Liver (tissue), 9 donors: Measurements from ENCODE around the gene ALX4. TPM values are rescaled to one million over a fixed set of nuclear protein-coding genes. Genes with fewer than 3 reads are reported as not detected.

Experiments
- DNase-seq: peaks from one replicate; pipeline ENCODE4 v3.0.0-alpha.2; 2017; ENCODE audit warnings: low spot score
- H3K27ac ChIP-seq, 2 donors: one replicate each; pipeline ENCODE4 v1.7.0; 2013; ENCODE audit warnings: inconsistent platforms in 2 of 2, low read length in 2 of 2, control low read depth in 1 of 2, low read depth in 1 of 2, mild to moderate bottlenecking in 1 of 2
- H3K27me3 ChIP-seq, 4 donors: one replicate each; pipeline versions ENCODE4 v1.6.1 to v1.7.0; 2013; ENCODE audit warnings: low read length in 3 of 4, inconsistent platforms in 1 of 4, mild to moderate bottlenecking in 1 of 4, moderate library complexity in 1 of 4; ENCODE audit not compliant: control insufficient read depth in 4 of 4, insufficient read depth in 4 of 4
- H3K36me3 ChIP-seq, 4 donors: one replicate each; pipeline versions ENCODE4 v1.6.1 to v1.7.0; 2013; ENCODE audit warnings: low read length in 3 of 4, mild to moderate bottlenecking in 3 of 4, low read depth in 1 of 4, moderate library complexity in 1 of 4; ENCODE audit not compliant: control insufficient read depth in 4 of 4, insufficient read depth in 3 of 4
- H3K4me1 ChIP-seq, 4 donors: one replicate each; pipeline versions ENCODE4 v1.6.1 to v1.7.0; 2013; ENCODE audit warnings: low read length in 3 of 4, mild to moderate bottlenecking in 3 of 4, moderate library complexity in 1 of 4; ENCODE audit not compliant: control insufficient read depth in 4 of 4, insufficient read depth in 4 of 4
- H3K4me3 ChIP-seq, 3 donors: one replicate each; pipeline versions ENCODE4 v1.6.1 to v1.7.0; 2013; ENCODE audit warnings: low read length in 3 of 3, control low read depth in 1 of 3, low read depth in 1 of 3, mild to moderate bottlenecking in 1 of 3
- H3K9ac ChIP-seq, 2 donors: one replicate each; pipeline ENCODE4 v1.7.0; 2013; ENCODE audit warnings: low read length in 2 of 2, mild to moderate bottlenecking in 2 of 2, moderate library complexity in 2 of 2, control low read depth in 1 of 2, low read depth in 1 of 2
- H3K9me3 ChIP-seq, 4 donors: one replicate each; pipeline versions ENCODE4 v1.6.1 to v1.7.0; 2013; ENCODE audit warnings: low read length in 3 of 4; ENCODE audit not compliant: control insufficient read depth in 4 of 4
- ATF3 ChIP-seq: IDR thresholded peaks from 2 replicates; pipeline ENCODE4 v1.6.1; 2016; ENCODE audit warnings: antibody characterized with exemption
- CTCF ChIP-seq: fragments of 150-350 bp; IDR thresholded peaks from 2 replicates; pipeline ENCODE4 v1.5.1; 2017; ENCODE audit warnings: improper control_type of control experiment, low read depth, low read length; ENCODE audit not compliant: missing input control
- FOXA2 ChIP-seq: IDR thresholded peaks from 2 replicates; pipeline ENCODE4 v1.6.1; 2016; ENCODE audit warnings: antibody characterized with exemption
- GABPA ChIP-seq, 2 donors: IDR thresholded peaks in 1 of 2; conservative IDR thresholded peaks in 1 of 2; 2 replicates each; pipeline ENCODE4 v1.6.1; 2016; ENCODE audit warnings: antibody characterized with exemption in 2 of 2, mild to moderate bottlenecking in 1 of 2, moderate library complexity in 1 of 2
- HNF4A ChIP-seq, 2 donors: conservative IDR thresholded peaks; 2 replicates each; pipeline ENCODE4 v1.6.1; 2016; ENCODE audit warnings: antibody characterized with exemption in 2 of 2, mild to moderate bottlenecking in 2 of 2
- HNF4G ChIP-seq: IDR thresholded peaks from 2 replicates; pipeline ENCODE4 v1.6.1; 2016; ENCODE audit warnings: antibody characterized with exemption
- JUND ChIP-seq, 2 donors: IDR thresholded peaks; 2 replicates each; pipeline ENCODE4 v1.6.1; 2016; ENCODE audit warnings: antibody characterized with exemption in 2 of 2
- MAX ChIP-seq: IDR thresholded peaks from 2 replicates; pipeline ENCODE4 v1.6.1; 2016; ENCODE audit warnings: antibody characterized with exemption
- RAD21 ChIP-seq, 2 donors: IDR thresholded peaks; 2 replicates each; pipeline ENCODE4 v1.6.1; 2016; ENCODE audit warnings: antibody characterized with exemption in 2 of 2, mild to moderate bottlenecking in 2 of 2
- REST ChIP-seq: IDR thresholded peaks from 2 replicates; pipeline ENCODE4 v1.6.1; 2016; ENCODE audit warnings: antibody characterized with exemption, mild to moderate bottlenecking
- ZBTB33 ChIP-seq: IDR thresholded peaks from 2 replicates; pipeline ENCODE4 v1.6.1; 2016; ENCODE audit warnings: antibody characterized with exemption
- WGBS: extraction: QIAGEN DNeasy Blood & Tissue Kit; methylation state at CpG from one replicate; pipeline ENCODE4 v1.1.7; 2013; 5-methylcytosine and 5-hydroxymethylcytosine counted together
- polyA plus RNA-seq, 2 donors: library from polyadenylated mRNA; stranded (reverse) in 1 of 2; unstranded in 1 of 2; fragments of 200-250 nt in 1 of 2; fragments of >200 nt in 1 of 2; fragmentation: Nextera tagmentation in 1 of 2; extraction: Ambion mirVana in 1 of 2; gene quantifications; one replicate each; pipeline versions ENCODE4 v1.2.1 to v1.2.3, GENCODE V29; 2013 to 2015
- total RNA-seq, 2 donors: library from RNA; depleted of rRNA; stranded (reverse); fragments of >200 nt; gene quantifications; one replicate each; pipeline ENCODE4 v1.2.3, GENCODE V29; 2014
- donor health status: healthy.
- donor health status: healthy.
- donor health status: healthy.
- donor health status: healthy.
- donor health status: healthy.

The ALX4 gene
- total and polyA plus RNA-seq, 4 donors: not detected

GRCh38 chr11:44221456-44221855, 88.5 kb downstream of the ALX4 start (continued):
- TF ChIP-seq MAX: no peak
- no peak for TF ChIP-seq HNF4G
- no peak for TF ChIP-seq GABPA (IDR thresholded peaks at IDR 0.05 in 1 of 2, conservative IDR thresholded peaks at IDR 0.05 in 1 of 2)

GRCh38 chr11:44219830-44220796, 89.8 kb downstream of the ALX4 start:
- H3K4me3 ChIP-seq: no peak overlapping the region
- no peak overlapping the region for H3K9ac ChIP-seq
- H3K27ac ChIP-seq: no peak overlapping the region
- H3K9me3 ChIP-seq: no peaks in the 10 kb centered on the region
- no peaks in the 10 kb centered on the region for H3K27me3 ChIP-seq
- WGBS: 92% methylated on average over 4 of the region's 4 CpGs
- DNase-seq: no peak
- TF ChIP-seq HNF4G (no peak), FOXA2 (no peak), ATF3 (no peak), JUND (IDR thresholded peaks at IDR 0.05) (no peak), CTCF (no peak), MAX (no peak), REST (no peak), GABPA (IDR thresholded peaks at IDR 0.05 in 1 of 2, conservative IDR thresholded peaks at IDR 0.05 in 1 of 2) (no peak), HNF4A (conservative IDR thresholded peaks at IDR 0.05) (no peak), ZBTB33 (no peak), RAD21 (IDR thresholded peaks at IDR 0.05) (no peak)
- H3K36me3 ChIP-seq: no peaks in the 10 kb centered on the region
- H3K4me1 ChIP-seq: no peaks in the 10 kb centered on the region
